ENCODE measurements around the gene SSR1. TPM values are rescaled to one million over a fixed set of nuclear protein-coding genes. Genes with fewer than 3 reads are reported as not detected.

The SSR1 gene
- total and polyA plus RNA-seq, 2 of the 13 experiments (the other 11 are each of a cell fraction or from before 2014, with no cell fraction given), result 203 to 243 TPM

DNA sequence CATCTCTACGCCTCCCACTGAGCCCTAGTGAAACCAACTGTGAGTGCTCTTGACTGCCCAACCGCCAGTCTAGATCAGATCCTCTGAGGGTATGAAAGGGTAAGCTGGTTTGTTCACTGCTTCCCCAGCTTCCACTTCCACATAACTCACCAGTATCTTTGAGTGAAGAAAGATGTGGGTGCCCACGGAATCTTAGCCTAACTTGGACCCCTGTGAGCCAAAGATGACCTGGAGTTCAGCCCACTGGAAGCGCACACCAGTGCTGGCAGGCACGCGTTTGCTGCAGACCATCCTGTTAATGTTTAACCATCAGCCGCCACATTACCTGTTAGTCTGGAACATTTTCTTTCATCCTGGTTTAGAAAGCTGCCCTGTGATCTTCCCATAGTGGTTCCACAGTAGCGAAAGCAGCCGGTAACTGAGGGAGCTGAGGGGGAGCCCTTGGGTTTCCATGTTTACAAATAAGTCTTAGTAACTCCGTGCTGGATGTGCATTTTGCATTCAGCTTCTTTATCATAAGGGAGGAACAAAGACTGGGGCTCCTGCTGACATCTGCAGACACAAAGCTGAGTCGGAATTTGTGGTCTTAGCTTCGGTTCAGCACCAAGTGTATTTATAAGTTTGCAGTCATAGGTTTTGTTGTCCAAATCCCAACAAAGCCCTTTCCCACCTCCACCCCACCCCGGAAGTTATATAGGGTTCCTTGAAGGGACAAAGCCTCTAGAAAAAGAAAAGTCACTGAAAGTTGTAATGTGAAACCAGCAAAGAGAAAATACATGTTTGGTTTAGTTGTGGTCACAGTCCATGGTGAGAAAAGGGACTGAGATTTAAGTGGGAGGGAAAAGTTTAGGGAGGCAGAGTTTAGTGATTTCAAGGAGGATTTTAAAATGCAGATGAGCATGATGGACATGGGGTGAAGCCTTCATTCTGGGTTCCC lies 71.0 kb downstream of the SSR1 start (continued):
- TF ChIP-seq, protein P1, sequence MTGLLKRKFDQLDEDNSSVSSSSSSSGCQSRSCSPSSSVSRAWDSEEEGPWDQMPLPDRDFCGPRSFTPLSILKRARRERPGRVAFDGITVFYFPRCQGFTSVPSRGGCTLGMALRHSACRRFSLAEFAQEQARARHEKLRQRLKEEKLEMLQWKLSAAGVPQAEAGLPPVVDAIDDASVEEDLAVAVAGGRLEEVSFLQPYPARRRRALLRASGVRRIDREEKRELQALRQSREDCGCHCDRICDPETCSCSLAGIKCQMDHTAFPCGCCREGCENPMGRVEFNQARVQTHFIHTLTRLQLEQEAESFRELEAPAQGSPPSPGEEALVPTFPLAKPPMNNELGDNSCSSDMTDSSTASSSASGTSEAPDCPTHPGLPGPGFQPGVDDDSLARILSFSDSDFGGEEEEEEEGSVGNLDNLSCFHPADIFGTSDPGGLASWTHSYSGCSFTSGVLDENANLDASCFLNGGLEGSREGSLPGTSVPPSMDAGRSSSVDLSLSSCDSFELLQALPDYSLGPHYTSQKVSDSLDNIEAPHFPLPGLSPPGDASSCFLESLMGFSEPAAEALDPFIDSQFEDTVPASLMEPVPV (CRISPR knock-in tag; IDR thresholded peaks at IDR 0.05), result peak; percentile 73; the same call in 1 of the 2 replicates
- TF ChIP-seq BCL6 (CRISPR knock-in tag; IDR thresholded peaks at IDR 0.05) (peak; percentile 83), ZNF264 (CRISPR knock-in tag; IDR thresholded peaks at IDR 0.05) (peak; percentile 81), BORCS8-MEF2B (CRISPR knock-in tag; IDR thresholded peaks at IDR 0.05) (0 out of 2 replicates have a peak, but pooled peaks have one; percentile 41), JDP2 (CRISPR knock-in tag; IDR thresholded peaks at IDR 0.05; ENCODE audit: borderline replicate concordance) (no peak), ZNF44 (CRISPR knock-in tag; IDR thresholded peaks at IDR 0.05) (no peak; the same call in 1 of the 2 replicates)
- TF ChIP-seq, protein P2, sequence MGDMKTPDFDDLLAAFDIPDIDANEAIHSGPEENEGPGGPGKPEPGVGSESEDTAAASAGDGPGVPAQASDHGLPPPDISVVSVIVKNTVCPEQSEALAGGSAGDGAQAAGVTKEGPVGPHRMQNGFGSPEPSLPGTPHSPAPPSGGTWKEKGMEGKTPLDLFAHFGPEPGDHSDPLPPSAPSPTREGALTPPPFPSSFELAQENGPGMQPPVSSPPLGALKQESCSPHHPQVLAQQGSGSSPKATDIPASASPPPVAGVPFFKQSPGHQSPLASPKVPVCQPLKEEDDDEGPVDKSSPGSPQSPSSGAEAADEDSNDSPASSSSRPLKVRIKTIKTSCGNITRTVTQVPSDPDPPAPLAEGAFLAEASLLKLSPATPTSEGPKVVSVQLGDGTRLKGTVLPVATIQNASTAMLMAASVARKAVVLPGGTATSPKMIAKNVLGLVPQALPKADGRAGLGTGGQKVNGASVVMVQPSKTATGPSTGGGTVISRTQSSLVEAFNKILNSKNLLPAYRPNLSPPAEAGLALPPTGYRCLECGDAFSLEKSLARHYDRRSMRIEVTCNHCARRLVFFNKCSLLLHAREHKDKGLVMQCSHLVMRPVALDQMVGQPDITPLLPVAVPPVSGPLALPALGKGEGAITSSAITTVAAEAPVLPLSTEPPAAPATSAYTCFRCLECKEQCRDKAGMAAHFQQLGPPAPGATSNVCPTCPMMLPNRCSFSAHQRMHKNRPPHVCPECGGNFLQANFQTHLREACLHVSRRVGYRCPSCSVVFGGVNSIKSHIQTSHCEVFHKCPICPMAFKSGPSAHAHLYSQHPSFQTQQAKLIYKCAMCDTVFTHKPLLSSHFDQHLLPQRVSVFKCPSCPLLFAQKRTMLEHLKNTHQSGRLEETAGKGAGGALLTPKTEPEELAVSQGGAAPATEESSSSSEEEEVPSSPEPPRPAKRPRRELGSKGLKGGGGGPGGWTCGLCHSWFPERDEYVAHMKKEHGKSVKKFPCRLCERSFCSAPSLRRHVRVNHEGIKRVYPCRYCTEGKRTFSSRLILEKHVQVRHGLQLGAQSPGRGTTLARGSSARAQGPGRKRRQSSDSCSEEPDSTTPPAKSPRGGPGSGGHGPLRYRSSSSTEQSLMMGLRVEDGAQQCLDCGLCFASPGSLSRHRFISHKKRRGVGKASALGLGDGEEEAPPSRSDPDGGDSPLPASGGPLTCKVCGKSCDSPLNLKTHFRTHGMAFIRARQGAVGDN (CRISPR knock-in tag; IDR thresholded peaks at IDR 0.05), result peak; percentile 62
- TF ChIP-seq, protein P3, sequence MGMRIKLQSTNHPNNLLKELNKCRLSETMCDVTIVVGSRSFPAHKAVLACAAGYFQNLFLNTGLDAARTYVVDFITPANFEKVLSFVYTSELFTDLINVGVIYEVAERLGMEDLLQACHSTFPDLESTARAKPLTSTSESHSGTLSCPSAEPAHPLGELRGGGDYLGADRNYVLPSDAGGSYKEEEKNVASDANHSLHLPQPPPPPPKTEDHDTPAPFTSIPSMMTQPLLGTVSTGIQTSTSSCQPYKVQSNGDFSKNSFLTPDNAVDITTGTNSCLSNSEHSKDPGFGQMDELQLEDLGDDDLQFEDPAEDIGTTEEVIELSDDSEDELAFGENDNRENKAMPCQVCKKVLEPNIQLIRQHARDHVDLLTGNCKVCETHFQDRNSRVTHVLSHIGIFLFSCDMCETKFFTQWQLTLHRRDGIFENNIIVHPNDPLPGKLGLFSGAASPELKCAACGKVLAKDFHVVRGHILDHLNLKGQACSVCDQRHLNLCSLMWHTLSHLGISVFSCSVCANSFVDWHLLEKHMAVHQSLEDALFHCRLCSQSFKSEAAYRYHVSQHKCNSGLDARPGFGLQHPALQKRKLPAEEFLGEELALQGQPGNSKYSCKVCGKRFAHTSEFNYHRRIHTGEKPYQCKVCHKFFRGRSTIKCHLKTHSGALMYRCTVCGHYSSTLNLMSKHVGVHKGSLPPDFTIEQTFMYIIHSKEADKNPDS (CRISPR knock-in tag; IDR thresholded peaks at IDR 0.05), result no peak
- TF ChIP-seq, protein P4, sequence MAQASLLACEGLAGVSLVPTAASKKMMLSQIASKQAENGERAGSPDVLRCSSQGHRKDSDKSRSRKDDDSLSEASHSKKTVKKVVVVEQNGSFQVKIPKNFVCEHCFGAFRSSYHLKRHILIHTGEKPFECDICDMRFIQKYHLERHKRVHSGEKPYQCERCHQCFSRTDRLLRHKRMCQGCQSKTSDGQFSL (CRISPR knock-in tag; IDR thresholded peaks at IDR 0.05), result 0 out of 2 replicates have a peak, but pooled peaks have one; percentile 41
- TF ChIP-seq, protein P5, sequence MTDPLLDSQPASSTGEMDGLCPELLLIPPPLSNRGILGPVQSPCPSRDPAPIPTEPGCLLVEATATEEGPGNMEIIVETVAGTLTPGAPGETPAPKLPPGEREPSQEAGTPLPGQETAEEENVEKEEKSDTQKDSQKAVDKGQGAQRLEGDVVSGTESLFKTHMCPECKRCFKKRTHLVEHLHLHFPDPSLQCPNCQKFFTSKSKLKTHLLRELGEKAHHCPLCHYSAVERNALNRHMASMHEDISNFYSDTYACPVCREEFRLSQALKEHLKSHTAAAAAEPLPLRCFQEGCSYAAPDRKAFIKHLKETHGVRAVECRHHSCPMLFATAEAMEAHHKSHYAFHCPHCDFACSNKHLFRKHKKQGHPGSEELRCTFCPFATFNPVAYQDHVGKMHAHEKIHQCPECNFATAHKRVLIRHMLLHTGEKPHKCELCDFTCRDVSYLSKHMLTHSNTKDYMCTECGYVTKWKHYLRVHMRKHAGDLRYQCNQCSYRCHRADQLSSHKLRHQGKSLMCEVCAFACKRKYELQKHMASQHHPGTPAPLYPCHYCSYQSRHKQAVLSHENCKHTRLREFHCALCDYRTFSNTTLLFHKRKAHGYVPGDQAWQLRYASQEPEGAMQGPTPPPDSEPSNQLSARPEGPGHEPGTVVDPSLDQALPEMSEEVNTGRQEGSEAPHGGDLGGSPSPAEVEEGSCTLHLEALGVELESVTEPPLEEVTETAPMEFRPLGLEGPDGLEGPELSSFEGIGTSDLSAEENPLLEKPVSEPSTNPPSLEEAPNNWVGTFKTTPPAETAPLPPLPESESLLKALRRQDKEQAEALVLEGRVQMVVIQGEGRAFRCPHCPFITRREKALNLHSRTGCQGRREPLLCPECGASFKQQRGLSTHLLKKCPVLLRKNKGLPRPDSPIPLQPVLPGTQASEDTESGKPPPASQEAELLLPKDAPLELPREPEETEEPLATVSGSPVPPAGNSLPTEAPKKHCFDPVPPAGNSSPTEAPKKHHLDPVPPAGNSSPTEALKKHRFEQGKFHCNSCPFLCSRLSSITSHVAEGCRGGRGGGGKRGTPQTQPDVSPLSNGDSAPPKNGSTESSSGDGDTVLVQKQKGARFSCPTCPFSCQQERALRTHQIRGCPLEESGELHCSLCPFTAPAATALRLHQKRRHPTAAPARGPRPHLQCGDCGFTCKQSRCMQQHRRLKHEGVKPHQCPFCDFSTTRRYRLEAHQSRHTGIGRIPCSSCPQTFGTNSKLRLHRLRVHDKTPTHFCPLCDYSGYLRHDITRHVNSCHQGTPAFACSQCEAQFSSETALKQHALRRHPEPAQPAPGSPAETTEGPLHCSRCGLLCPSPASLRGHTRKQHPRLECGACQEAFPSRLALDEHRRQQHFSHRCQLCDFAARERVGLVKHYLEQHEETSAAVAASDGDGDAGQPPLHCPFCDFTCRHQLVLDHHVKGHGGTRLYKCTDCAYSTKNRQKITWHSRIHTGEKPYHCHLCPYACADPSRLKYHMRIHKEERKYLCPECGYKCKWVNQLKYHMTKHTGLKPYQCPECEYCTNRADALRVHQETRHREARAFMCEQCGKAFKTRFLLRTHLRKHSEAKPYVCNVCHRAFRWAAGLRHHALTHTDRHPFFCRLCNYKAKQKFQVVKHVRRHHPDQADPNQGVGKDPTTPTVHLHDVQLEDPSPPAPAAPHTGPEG (CRISPR knock-in tag; IDR thresholded peaks at IDR 0.05), result no peak
- TF ChIP-seq, protein P6, sequence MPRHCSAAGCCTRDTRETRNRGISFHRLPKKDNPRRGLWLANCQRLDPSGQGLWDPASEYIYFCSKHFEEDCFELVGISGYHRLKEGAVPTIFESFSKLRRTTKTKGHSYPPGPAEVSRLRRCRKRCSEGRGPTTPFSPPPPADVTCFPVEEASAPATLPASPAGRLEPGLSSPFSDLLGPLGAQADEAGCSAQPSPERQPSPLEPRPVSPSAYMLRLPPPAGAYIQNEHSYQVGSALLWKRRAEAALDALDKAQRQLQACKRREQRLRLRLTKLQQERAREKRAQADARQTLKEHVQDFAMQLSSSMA (CRISPR knock-in tag; IDR thresholded peaks at IDR 0.05), result no peak
